ENCODE data around the gene FBLN1. TPM values are rescaled to one million over a fixed set of nuclear protein-coding genes. Genes with fewer than 3 reads are reported as not detected.

FBLN1 gene
- total RNA-seq, 4 donors from 2014 or later: 48.6 to 92.1 (median 68.9) TPM

GRCh38 chr22:45585946-45586540 lies 83.4 kb downstream of the FBLN1 start:
- no peaks in the 10 kb centered on the region for H3K9me3 ChIP-seq
- no peak for TF ChIP-seq EP300 (IDR thresholded peaks at IDR 0.05; ENCODE audit: low read depth)
- TF ChIP-seq CTCF (IDR thresholded peaks at IDR 0.05): no peak
- no peak for TF ChIP-seq POLR2A (IDR thresholded peaks at IDR 0.05)
- no peak for TF ChIP-seq POLR2AphosphoS5 (IDR thresholded peaks at IDR 0.05)
- 86% methylated on average over 19 of the region's 19 CpGs; no CpG with 5 or more reads in 1 of the 2 donors for WGBS, 2 donors (ENCODE audit: low coverage in 1 of 2)
- H3K36me3 ChIP-seq: no peaks in the 10 kb centered on the region
- intact Hi-C loops (cut with DNase I; ENCODE audit: low total_unique reads) (no loop called here), in situ Hi-C loops (cut with MboI; ENCODE audit: low pct_ligation_motif_present in 1 of 4, low pct_unique_long_range_greater_than_20kb in 1 of 4, low sequenced_read_pairs in 3 of 4) (loop anchor here in 1 of 4 donors (10.0 kb wide), 1 partner anchor 399 kb away; no protein-coding TSS in a partner anchor)
- H3K27ac ChIP-seq: no peak overlapping the region
- DNase-seq: no peak
- no peaks in the 10 kb centered on the region for H3K4me1 ChIP-seq
- H3K4me3 ChIP-seq: no peak overlapping the region
- H3K27me3 ChIP-seq: no peaks in the 10 kb centered on the region

GRCh38 chr22:45586651-45587405 lies 84.1 kb downstream of the FBLN1 start:
- Histone ChIP-seq H3K36me3 (no peaks in the 10 kb centered on the region), H3K4me1 (no peaks in the 10 kb centered on the region), H3K27me3 (no peaks in the 10 kb centered on the region), H3K9me3 (no peaks in the 10 kb centered on the region), H3K4me3 (no peak overlapping the region), H3K27ac (no peak overlapping the region)
- TF ChIP-seq POLR2A (IDR thresholded peaks at IDR 0.05): no peak
- TF ChIP-seq CTCF (IDR thresholded peaks at IDR 0.05): no peak
- TF ChIP-seq POLR2AphosphoS5 (IDR thresholded peaks at IDR 0.05): no peak
- no peak for TF ChIP-seq EP300 (IDR thresholded peaks at IDR 0.05; ENCODE audit: low read depth)
- intact Hi-C loops (cut with DNase I; ENCODE audit: low total_unique reads): no loop called here
- no peak for DNase-seq
- WGBS, 2 donors (ENCODE audit: low coverage in 1 of 2): 80 to 85% methylated on average over 6 to 27 of the region's 31 CpGs
- in situ Hi-C loops (cut with MboI; ENCODE audit: low pct_ligation_motif_present in 1 of 4, low pct_unique_long_range_greater_than_20kb in 1 of 4, low sequenced_read_pairs in 3 of 4): loop anchor here in 1 of 4 donors (10.0 kb wide), 1 partner anchor 398 kb away; no protein-coding TSS in a partner anchor

- H3K36me3 ChIP-seq: no peaks in the 10 kb centered on the region
- H3K4me3 ChIP-seq: no peak overlapping the region
- WGBS, 2 donors (ENCODE audit: low coverage in 1 of 2): 74% methylated on average over 17 of the region's 17 CpGs; no CpG with 5 or more reads in 1 of the 2 donors
- DNase-seq: no peak
- no peak overlapping the region for H3K27ac ChIP-seq
- intact Hi-C loops (cut with DNase I; ENCODE audit: low total_unique reads): no loop called here
- no peaks in the 10 kb centered on the region for H3K27me3 ChIP-seq
- no peaks in the 10 kb centered on the region for H3K4me1 ChIP-seq
- H3K9me3 ChIP-seq: no peaks in the 10 kb centered on the region
- TF ChIP-seq EP300 (IDR thresholded peaks at IDR 0.05; ENCODE audit: low read depth) (no peak), POLR2AphosphoS5 (IDR thresholded peaks at IDR 0.05) (no peak), CTCF (IDR thresholded peaks at IDR 0.05) (no peak), POLR2A (IDR thresholded peaks at IDR 0.05) (no peak)
- in situ Hi-C loops (cut with MboI; ENCODE audit: low pct_ligation_motif_present in 1 of 4, low pct_unique_long_range_greater_than_20kb in 1 of 4, low sequenced_read_pairs in 3 of 4): loop anchor here in 1 of 4 donors (10.0 kb wide), 1 partner anchor 397 kb away; no protein-coding TSS in a partner anchor
These were observed 85.2 kb downstream of the FBLN1 start for GRCh38 chr22:45587638-45588505.

GRCh38 chr22:45589556-45589955 lies 86.9 kb downstream of the FBLN1 start:
- no peaks in the 10 kb centered on the region for H3K36me3 ChIP-seq
- WGBS, 2 donors (ENCODE audit: low coverage in 1 of 2): 82 to 93% methylated on average over 6 to 8 of the region's 8 CpGs
- no peak overlapping the region for H3K4me3 ChIP-seq
- no peak for DNase-seq
- no peaks in the 10 kb centered on the region for H3K27me3 ChIP-seq
- in situ Hi-C loops (cut with MboI; ENCODE audit: low pct_ligation_motif_present in 1 of 4, low pct_unique_long_range_greater_than_20kb in 1 of 4, low sequenced_read_pairs in 3 of 4): loop anchor here in 1 of 4 donors (10.0 kb wide), 1 partner anchor 395 kb away; no protein-coding TSS in a partner anchor
- intact Hi-C loops (cut with DNase I; ENCODE audit: low total_unique reads): no loop called here
- no peak overlapping the region for H3K27ac ChIP-seq
- no peak for TF ChIP-seq CTCF (IDR thresholded peaks at IDR 0.05)
- no peak for TF ChIP-seq EP300 (IDR thresholded peaks at IDR 0.05; ENCODE audit: low read depth)
- TF ChIP-seq POLR2A (IDR thresholded peaks at IDR 0.05): no peak
- TF ChIP-seq POLR2AphosphoS5 (IDR thresholded peaks at IDR 0.05): no peak
- H3K9me3 ChIP-seq: no peaks in the 10 kb centered on the region
- no peaks in the 10 kb centered on the region for H3K4me1 ChIP-seq

Measured in transverse colon (tissue), 4 donors.